HG03039 (cell line): ENCODE data around the gene ACOT8.
"Not testable (repeated sequence)": the region's sequence is repeated elsewhere in the genome, so short reads cannot be mapped to it uniquely, and the experiment has no call there.

ENCODE experiments used
- ATAC-seq: cut with Tn5 transposase; IDR thresholded peaks from one replicate; pipeline ENCODE4 v1.9.1; 2021; ENCODE audit warnings: mild to moderate bottlenecking, moderate library complexity; ENCODE audit not compliant: unreplicated experiment

Gene ACOT8

DNA sequence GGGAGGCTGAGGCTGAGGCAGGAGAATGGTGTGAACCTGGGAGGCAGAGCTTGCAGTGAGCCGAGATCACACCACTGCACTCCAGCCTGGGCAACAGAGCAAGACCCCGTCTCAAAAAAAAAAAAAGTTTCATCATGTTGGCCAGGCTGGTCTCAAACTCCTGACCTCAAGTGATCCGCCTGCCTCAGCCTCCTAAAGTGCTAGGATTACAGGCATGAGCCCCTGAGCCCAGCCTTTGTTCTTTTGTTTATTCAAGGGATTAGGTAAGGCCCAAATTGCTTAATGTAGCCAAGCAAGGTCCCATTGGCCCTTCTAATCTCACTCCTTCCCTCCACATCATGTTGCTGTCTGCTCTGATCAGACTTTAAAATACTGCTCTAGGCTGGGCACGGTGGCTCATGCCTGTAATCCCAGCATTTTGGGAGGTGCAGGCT lies 27.5 kb downstream of the ACOT8 start:
- ATAC-seq: not testable (repeated sequence)

DNA sequence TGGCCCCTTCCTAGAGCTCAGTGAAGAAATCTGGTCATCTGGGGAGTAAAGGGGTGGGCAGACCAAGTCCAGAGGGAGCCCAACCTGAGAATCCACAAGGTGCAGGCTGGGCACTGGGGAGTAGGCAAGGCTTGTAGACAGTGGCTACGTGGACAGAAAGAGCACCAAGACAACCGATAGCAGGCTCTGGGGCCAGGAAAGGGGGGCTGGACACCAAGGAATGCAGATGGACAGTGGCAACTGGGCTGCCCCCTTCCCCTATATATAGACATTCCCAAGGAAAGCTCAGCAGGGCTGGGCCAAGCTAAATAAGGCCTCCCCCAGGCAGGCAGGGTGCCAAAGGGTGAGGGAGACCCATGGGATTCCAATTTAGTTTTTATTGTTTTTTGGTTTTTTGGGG lies 28.6 kb downstream of the ACOT8 start:
- no peak for ATAC-seq

- ATAC-seq: no peak
Observed at GRCh38 chr20:45827712-45828111, 29.5 kb downstream of the ACOT8 start.

DNA sequence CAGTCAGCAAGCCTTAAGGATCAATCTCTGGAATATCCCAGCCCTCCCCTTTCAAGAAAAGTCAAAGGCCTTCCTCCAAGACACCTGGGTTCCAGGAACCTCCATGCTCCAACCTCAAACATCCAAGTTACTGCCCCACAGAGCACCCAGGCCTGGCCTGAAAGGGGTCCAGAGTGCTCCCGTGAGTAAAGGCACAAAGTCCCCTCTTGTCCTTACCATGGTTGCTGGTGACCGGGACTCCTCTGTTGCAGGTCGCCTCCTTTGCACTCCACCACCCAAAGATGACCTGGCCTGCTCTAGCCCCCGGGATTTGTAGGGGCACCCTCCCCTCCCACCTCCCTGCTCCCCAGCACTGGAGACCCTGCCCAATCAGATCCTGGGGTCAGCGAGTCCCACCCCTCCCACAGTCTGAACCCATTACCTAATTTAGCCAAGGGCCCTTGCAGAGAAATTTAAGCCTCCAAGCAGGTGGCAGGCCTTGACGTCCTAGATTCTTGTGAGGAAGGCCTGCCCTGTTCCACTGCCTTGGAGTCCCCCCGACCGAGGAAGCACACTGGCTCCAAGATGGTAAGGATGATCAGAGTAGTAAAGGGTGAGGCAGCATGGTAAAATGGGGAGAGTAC lies 30.1 kb downstream of the ACOT8 start, which contains the start of gene TNNC2:
Gene TNNC2, minus strand, starts transcription at position 283 of the 623 bp plus-strand sequence. Its CDS starts 64 bp downstream, at position 219.
- no peak for ATAC-seq

- no peak for ATAC-seq
Observed at GRCh38 chr20:45826381-45827019, 30.7 kb downstream of the ACOT8 start.

GRCh38 chr20:45823949-45824835 lies 33.0 kb downstream of the ACOT8 start:
- no peak for ATAC-seq

GRCh38 chr20:45822857-45823256 lies 34.3 kb downstream of the ACOT8 start:
- no peak for ATAC-seq

DNA sequence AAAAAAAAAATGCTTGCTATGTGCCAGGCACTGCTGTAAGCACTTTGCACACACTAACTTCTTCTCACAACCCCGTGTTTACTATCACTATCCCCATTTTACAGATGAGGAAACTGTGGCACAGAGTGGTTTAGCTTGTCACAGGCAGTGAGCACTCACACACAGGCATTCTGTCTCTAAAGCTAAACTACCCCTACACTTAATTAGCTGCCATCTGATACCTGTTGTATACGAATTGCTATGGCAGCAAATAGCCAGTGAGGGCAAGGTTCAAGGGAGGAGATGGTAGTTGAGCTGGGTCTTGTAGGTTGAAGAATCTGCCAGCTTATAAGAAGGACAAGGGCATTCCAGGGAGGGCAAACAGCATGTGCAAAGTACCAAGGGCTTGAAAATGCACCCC lies 35.2 kb downstream of the ACOT8 start:
- no peak for ATAC-seq

DNA sequence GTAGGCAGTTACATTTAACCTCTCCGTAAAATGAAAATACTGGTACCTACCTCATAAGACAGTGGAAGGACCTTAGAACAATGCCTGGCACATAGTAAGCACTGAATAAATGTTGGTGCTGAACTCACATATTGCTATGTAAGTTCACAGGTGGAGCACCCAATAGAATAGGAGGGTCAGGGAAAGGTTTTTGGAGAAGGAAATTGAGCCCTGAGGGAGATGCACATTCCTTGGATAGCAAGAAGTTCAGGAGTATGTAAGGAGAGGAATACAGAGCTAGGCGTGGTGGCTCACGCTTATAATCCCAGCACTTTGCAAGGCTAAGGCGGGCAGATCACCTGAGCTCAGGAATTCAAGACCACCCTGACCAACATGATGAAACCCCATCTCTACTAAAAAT lies 37.7 kb downstream of the ACOT8 start:
- ATAC-seq: no peak

- ATAC-seq: no peak
Observed at GRCh38 chr20:45818239-45818638, 39.0 kb downstream of the ACOT8 start.

GRCh38 chr20:45817376-45818194 lies 39.6 kb downstream of the ACOT8 start:
- ATAC-seq: no peak

GRCh38 chr20:45816951-45817350 lies 40.2 kb downstream of the ACOT8 start:
- ATAC-seq: no peak

DNA sequence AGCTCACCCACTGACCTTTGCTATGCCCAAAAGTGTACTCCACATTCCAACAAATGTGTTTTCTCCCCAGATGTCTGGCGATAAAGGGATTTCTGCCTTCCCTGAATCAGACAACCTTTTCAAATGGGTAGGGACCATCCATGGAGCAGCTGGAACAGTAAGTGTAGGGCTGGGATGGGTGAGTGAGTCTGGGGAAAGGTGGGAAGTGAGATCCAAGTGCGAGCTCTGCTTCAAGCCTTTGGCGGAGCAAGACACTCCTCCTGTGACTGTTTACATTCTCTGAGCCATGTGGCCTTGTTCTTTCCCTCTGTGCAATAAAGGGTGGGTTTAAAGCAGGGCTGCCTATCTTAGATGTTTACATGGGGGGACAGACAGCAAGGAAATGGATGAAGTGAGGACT lies 42.9 kb downstream of the ACOT8 start:
- ATAC-seq: no peak

DNA sequence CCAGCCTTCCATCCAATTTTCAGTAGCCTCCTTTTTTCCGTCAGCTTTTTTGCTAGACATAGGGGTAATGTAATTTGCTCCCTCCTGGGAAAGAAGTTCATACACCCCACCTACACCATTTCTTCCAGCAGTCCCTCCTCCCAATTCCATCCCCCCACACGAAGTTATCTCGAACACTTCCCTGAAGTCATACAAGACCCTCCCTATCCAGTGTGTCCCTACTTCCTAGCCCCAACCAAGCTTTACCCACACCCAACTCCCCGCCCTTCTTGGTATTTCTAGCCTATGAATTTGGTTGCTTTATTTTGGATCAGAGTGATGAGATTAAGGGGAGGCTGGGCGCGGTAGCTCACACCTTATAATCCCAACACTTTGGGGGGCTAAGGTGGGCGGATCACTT lies 43.7 kb downstream of the ACOT8 start:
- ATAC-seq: no peak

DNA sequence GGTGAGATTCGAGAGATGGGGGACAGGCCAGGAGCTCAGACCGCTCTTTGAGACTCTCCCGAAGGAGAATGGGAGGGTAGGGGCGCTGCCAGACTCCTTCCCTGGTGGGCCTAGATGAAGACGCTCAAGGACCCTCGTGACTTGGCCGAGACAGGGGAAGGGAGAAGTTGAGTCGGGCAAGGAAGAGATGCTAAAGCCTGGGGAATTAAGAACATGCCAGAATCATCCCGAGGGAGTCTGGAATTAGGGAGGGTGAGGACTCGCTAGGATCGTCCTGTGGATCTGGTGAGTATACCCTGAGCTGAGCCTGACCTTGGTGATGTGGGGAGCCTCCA lies 44.2 kb downstream of the ACOT8 start:
- no peak for ATAC-seq

GRCh38 chr20:45812157-45813005 lies 44.8 kb downstream of the ACOT8 start, which contains the start of gene UBE2C:
Gene UBE2C, plus strand, starts transcription at chr20:45812644. Its CDS starts 52 bp downstream, at chr20:45812696.
- peak; percentile 98 for ATAC-seq

- no peak for ATAC-seq
Observed at GRCh38 chr20:45810191-45810970, 46.8 kb downstream of the ACOT8 start.

- ATAC-seq: no peak
Observed at GRCh38 chr20:45801851-45802250, 55.3 kb downstream of the ACOT8 start.
